Hematopoietic multipotent progenitor cell treated with erythropoietin and hydrocortisone succinate and interleukin-3 and kit ligand, for 6 days (in vitro differentiated cells): Measurements from ENCODE around the gene LDLRAD4.

Source experiments
- DNase-seq: peaks from one replicate; pipeline ENCODE4 v3.0.0-alpha.2; 2015

The LDLRAD4 gene

DNA sequence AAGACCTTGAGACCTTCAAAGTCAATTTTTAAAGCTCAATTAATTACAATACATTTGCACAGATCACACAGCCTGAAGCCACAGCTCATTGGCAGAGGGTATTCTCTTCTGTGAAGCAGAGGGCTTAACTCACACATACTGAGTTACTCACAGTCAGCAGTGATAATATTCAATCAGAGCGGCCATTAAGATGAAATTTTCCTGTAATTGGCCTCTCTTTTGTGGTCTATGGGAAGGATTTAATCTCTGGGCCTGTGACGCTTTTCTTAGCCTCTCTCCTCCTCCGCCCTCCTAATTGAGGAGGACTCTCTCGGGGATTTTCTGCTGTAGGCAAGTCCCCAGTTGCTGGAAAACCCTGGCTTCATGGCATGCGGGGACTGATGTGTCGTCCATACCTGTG, 12.3 kb upstream of the LDLRAD4 start:
- DNase-seq = no peak

DNA sequence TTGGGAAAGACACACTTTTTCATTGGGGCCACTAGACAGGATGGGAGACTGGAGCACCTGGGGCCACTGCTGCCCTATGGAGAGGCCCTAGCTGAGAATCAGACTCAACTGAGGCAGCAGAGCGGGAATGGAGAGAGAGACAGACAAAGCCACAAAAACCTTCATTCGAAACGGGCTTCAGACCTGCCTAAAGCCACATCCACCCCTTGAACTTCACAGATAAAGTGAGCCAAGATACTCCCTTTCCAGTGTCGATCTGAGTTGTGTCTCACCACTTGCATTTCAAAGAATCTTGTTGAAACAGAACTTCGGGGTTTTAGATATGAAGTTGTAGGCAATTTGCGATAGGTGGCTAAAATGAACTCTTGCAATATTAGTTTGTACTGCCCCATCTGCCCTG, 11.3 kb upstream of the LDLRAD4 start:
- peak; percentile 89 for DNase-seq

DNA sequence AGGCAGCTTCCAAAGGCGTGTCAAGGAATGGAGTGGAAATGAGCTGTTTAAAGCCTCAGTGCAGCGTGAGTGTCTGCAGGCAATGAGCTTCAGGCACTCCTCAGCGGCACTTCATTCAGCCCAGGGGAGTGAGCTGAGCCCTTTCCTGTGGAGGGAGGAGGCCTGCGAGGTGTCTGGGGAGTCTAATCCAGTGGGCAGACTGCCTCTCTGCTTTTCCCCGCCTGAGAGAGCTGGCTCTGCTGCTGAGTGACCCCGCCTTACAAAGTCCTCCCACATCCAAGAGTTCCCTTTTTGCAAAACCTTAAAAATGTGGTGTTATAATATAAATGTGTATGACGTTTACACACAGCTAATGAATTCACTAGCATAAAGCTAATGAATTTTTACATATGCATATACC, 7.0 kb upstream of the LDLRAD4 start:
- DNase-seq = peak; percentile 51

DNA sequence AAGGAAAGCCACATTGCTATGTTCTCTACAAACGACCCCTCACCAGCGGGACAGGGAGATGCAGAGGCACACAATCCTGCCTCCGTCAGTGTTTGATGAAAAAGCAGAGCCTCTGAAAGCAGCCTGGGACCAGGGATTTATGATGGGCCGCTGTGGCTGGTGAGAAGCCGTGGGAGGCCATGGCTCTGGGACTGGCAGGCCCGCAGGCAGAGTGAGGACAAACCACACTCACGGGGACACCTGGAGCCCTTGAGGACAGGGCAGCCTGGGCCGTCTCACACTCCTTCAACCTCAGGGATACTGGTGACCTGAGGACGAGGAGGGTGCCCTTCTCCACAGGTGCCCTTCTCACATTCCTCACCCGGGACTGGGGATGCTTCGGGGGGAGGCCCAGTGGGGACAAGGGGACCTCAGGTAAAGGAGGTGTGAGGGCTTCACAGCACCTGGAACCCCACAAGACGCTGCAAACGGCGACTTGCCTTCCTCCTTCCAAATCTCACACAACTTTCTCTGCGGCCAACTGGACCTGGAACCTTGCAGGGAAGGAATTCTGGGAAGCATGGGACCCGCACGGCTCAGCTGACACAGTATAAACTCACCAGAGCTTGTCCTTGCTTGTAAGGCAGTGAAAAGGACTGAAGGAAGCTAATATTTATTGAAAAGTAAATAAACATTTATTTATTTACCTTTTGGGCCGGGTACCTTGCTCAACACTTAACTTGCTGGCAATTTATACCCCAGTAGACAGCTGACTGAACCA, 5.3 kb upstream of the LDLRAD4 start:
- no peak for DNase-seq

DNA sequence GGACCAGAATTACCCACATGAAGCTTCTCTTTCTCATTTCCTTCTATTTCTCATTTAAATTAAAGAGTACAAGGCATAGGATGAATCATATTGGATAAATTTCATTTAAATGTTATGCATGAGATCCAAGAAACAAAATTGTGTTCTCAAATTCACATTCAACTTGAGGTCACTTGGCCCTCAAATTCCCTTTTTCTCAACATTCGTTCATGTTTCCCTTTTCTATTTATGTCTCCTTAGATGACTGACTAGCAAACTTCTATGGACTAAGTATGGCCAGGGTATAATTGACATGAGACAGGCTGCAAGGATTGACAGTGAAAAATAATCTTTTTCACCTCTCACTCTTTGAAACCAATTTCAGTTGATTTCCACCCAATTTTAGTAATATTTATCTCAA, 4.0 kb upstream of the LDLRAD4 start:
- DNase-seq = no peak

DNA sequence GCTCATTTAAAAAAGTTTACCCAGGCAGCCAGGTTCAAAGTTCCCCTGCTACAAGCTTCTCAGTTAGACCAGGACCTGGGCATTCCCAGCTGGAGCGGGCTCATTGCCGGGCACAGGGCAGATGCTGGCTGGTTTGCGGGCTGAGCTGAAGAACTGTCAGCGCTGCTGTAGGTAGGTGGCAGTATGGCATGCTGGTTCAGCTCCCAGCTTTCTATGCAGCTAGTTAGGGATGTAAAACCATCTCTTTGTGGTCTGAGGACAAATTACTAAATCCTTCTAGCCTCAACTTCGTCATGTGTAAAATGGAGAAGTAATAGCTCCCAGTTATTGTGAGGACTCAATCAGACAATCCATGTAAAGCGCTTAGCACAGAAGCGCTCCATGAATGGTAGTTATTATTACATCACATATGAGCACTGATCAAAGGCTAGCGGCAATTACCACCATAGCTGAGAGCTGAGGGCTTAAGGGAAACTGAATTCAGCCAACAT, 2.4 kb upstream of the LDLRAD4 start:
- DNase-seq = peak; percentile 90

DNA sequence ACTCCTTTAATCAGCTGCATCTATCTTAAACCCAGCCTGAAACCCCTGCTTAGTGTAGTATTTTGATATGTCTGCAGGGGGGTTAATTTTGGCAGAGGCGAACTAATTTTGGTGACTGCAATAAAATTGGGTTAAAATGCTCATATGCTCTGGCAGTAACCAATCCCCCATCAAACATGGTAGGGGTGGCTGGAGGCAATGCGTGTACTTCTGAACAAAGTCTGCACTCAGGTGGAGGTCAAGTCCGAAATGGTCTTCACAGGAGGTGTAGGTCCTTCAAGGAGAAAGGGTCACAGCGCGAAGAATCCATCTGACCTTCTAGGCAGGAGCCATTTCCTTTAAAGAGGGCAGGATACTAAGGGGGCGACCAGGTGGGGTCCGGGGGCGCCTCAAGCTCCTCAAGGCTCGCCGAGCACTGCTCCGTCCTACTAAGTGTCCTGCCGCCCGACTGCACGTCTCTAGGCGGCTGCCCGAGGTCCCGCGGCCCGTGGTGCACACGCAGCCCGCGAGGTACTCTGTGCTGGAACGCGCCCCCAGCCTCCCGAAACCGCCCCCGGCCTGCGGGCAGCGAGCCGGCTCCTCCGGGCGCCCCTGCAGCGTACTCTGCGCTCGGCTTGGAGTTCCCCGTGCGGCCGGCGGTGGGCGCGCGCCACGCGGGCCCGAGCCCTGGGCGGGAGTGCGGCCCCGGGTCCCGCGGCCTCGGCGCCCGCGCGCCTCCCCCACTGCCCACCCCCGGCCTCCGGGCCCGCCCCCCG, 1.7 kb upstream of the LDLRAD4 start:
- peak; percentile 64 for DNase-seq

DNA sequence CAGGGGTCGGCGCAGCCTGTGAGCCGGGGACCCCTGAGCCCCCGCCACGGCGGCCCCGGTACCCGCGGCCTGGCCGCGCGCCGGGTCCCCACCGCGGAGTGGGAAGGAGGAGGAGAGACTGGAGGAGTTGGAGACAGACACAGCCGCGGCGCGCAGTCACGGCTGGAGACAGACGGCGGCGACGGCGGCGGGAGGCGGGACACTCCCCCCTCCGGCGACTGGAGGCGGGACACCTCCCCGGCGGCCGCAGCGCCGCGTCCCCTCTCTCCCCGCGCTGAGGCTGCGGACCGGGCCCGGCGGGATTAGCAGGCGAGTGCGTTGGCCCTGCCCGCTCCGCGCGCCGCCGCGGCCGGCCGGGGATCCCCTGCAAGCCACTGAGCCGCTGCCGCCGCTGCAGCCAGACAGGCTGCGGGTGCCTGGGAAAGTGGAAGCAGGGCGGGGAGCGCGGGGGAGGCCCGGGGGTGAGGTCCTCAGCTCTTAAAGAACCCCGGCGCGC, 1.0 kb upstream of the LDLRAD4 start:
- peak; percentile 80 for DNase-seq

DNA sequence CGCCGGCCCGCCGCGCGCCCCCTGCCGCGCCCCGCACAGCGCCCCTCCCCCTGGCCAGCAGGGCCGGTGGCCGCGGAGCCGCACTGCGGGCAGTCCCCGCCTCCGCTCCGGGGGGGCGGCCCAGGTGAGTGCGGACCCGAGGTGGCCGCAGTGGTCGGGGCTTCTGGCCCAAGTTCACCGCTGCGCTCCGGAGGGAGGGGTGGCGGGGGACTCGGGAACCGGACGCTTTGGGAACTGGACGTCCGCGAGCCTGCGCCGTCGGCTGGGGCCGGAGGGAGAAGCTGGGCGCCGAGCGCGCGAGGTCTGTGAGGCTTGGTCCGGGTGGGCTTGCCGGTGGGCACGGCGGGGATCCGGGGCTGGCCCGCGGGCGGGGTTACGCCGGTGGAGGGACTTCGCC, 591 bp upstream of the LDLRAD4 start:
- DNase-seq = peak; percentile 19

DNA sequence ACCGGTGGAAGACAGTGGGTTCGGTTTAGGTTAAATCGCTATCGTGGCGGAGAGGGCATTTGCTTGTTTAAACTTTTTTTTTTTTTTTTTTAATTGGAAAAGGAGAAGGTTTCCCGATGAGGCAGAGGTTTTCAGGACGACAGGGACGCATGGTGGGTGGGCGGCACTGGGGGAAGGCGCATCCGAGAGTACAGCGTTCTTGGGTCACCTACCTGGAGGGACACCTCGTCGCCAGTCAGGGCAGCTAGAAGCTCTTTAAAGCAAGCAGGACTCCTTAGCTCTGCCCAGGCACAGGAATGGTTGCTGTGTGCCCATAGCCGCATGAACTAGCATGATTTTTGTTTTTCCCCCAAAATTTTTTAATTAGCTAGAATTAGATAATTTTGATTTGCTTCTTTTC, 437 bp downstream of the LDLRAD4 start:
- peak; percentile 20 for DNase-seq

DNA sequence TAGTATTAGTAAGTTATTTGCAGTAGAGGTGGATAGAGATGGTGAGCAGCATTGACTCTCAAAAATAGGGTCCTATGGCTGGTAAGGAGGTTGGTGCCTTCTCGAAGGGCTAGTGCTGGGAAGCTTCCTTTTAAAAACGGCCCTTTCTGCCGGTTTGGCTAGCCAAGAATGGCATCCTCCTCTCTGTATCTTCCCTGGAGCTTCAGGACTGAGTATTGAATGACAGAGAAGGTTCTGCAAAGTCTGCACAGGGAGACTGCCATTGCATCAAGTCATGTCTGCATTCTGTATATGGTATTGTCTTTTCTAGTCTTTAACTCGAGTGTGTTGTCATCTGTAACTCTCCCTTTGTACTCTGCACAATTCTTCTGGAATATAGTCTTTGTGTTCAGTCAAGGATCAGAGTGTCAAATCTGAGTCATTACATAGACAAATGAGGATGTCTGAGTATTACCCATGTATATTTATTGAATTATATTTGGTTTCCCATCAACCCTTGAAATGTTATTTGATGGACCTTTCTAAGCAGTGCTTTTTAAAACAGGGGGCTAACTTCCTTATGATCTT, 1.1 kb downstream of the LDLRAD4 start:
- peak; percentile 15 for DNase-seq

DNA sequence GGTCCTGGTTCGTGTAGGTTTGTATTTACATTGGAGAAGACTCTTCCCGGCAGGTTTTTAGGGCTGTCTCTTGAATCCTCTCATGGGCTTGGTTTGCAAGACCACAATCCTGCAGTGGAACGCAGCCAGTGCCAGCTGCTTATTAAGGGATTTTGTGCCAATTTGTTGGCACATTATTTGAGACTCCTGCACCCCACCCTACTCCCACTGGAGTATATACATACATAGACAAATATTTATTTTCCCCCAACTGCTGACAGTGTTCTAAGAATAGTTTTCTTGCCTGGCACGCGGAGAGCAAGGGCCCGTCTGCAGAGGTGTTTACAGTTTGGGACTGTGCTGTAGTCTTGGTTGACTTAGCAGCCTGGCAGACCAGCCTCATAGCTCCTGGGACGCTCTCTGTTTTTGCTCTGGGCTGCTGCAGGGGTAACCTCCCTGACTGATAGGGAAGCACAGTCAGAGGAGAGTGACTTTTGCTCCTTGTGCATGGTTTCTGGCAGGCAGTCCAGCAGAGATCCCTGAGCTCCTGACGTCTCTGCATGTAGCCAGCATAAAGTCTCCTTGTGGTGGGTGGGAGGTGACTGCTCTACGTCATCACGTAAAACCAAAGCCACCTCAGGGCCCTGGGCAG, 1.9 kb downstream of the LDLRAD4 start:
- peak; percentile 33 for DNase-seq

DNA sequence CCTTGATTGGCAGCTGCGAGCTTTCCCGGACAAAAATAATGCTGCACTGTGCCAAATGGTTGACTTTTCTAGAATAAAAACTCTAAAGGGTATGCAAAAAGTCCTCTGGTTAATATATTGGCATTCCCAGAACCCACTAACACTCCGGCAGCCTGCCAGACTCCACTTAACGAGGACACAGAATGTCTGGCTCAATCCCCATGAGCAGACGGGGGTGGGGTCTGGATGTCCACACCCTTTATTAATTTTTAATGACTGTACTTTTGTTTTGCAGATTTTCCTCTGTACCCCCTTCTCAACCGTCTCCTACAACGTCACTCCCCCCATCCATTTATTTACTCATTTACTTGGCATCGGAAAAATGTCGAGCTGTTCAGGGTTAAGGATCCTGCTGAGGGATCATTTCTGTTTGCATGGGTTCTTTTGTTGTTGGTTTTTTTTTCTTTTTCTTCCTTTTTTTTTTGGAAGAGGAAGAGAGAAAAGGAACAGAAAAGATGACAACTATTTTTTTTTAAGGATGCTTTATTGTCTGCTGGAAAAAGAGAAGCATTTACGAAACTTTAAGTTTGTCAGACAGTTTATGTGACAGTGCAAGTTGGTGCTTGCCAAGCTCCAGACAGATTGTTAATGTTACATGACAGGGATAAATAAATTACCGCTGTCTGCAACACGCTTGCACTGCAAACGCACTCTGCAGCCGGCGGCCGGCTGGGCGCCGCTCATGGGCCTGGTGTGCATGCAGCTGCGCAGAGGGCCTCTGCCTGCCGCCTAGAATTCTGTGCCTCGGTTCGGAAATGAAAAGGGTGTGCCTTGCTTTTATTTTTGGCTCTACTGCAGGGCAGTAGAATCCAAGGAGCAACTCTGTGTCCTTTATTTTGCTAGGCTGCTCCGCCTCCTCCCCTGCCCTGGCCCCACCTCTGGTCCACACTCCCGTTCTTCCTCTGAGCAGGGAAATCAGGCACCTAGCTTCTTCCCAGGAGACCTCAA, 3.6 kb downstream of the LDLRAD4 start:
- no peak for DNase-seq

DNA sequence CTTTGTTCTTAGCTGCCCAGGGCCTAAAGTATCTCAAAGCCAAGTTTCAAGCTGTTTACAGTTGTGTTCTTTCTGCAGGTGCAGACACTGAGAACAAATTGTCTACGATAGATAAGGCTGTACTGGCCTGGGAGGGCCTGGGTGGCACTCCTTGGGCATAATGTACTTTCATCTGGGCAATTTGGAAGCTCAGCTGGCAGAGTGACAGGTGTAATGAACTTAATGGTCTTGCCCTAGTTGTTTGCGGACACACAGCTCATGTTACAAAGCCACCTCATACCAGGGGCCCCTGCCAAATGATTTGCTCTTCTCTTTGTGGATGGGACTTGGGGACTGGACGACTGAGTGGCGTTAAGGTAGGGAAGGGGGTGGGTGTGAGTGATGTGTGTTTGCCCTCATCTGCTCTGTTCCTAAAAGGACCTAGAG, 4.3 kb downstream of the LDLRAD4 start:
- DNase-seq = peak; percentile 75

DNA sequence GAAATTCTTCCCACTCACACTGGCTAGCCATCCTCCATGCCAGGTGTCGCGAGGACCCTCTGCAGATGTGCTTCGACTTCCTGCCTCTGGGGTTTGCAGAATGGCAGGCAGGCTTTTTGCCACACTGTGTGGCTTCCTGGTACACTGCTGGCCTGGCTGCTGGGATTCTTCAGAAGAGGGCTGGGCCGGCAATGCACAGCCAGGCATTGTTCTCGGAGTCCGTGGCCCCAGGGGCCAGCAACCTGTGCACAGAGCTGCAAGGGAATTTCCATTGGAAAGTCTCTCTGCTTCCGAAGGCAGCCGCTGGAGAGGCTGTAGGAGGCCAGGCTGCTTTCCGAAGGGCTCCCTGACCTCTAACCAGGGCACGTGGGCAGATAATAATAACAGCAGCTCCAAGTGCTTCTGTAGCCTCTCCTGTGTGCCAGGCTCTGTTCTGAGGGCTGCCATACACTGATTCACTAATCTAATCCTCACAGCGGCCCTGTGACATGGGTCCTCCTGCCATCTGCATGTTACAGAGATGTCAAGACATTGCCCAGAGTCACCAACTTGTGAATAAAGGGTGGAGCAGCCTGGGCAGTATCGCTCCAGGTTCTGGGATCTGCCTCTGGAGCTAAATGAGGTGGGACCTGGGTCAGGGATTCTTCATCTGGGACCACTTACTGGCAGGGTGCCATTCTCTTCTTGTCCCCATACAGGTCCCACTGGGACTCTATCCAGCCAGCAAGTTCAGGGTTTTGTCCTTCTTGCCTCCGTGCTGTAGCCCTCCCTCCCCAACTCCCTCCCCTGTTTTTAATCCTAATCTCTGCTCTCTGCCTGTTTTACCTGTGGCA, 5.0 kb downstream of the LDLRAD4 start:
- DNase-seq = peak; percentile 66

DNA sequence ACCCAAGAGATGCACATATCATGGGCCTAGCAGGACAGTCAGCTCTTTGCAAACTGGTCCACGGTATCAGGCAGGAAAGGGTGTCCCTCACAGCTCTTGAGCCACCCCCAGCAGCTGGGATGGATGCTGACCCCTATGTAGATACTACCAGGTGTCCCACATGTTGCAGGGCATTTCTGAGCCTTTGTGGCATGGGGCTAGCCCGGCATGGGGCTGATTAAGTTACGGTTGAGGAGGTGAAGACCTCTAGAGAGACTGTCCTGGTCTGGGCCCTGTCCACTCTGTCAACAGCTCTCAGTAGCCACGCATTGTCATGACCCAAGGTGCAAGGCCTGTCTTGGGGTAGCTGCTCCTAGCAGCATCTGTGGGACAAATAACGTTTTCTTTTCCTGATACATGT, 6.7 kb downstream of the LDLRAD4 start:
- DNase-seq = no peak

DNA sequence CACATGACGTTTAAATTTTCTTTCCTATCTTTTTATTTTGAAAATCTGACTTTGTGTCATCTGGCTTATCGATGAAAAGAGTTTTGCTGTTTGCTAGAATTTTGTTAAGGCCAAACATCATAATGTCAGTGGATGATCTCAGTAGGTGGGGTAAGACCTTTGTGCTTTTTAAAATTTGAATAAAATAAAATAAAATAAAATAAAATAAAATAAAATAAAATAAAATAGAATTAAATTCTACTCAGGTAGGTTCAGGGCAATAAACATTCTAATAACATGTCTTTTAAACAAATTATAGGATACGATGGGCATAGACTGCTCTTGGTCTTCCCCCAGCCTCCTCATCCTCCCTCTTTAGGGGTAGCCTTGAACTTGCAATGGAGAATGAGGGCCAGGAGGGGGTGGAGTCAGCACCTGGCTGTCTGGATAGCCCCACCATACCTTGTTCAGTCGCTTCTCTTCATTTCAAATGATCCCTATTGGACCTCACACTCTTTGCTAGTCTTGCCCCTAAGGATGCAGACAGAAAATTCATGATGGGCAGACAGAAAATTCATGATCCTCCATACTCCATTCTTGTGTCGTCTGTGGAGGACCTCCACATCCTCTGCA, 8.1 kb downstream of the LDLRAD4 start:
- DNase-seq = no peak

DNA sequence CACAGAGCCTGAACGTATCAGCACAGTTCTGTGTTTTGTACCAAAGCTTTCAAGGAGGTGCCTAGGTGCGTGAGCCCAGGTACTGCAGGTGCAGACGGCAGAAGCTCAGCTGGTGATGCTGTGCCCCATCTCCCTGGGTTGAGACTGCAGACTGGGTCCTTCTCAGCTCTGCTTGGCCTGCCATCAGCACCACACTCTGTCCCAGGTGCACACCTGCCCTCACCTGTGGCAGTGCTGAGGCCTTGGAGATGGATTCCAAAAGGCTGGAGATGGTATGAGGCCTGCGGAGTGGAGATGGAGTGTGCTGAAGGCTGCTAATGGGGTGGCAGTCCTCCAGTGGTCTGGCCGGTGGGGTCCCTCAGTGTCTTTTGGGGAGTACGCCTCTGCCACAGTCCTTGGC, 9.3 kb downstream of the LDLRAD4 start:
- DNase-seq = no peak

DNA sequence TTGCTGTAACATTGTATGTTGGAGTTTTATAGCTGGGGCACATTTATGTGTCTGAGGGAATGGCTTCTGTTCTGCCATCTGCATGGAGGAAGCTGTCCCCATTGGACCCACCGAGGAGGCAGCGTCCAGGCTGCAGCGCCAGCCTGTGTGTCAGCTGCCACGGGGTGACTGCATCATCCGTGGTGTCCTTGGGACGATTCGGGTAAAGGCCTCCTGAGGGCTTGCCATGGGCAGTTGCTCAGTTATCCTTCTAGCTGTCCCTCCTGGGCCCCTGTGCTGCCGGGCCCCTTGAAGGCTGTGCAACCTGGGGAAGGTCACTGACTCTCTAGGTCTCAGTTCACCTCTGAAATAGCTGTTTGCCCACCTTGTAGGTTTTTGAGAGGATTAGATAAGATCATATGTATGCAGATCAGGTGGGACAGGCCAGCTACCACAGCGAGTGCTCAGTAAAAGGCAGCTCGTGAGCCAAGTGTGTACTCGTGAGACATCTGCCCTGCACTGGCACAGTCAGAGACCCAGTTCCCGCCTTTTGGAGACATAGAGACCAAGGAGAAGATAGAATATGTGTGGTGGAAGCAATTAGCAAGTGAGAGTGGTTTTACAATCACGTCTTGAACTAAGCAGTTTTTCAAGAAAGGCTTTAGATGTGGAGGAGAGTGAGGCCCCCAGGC, 10.6 kb downstream of the LDLRAD4 start:
- no peak for DNase-seq

DNA sequence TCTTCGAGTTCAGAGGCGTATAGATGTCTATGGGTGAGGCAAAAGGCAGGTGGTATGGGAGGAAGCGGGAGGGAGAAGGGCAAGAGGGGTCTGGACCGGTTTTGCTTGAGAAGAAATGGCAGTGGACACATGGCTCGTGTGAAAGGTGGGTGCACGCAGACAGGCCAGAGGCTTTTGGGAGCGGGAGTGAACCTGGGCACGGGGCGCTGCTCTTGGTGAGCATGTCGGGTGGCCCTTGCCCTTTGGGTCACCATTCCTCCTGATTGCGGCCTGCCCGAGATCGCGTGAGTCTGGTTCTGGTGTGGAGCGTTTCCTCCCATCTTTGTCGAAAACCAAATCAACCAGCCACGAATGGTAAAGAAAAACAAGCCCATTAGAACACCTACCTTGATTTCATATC, 12.6 kb downstream of the LDLRAD4 start:
- no peak for DNase-seq
